Right lobe of liver (tissue), 6 donors: ENCODE data around the gene CALHM3. TPM values are rescaled to one million over a fixed set of nuclear protein-coding genes. Genes with fewer than 3 reads are reported as not detected.

ENCODE experiments used
- ATAC-seq, 4 donors: fragments of 200-7000 bp; cut with Tn5 transposase; one replicate each; pipeline ENCODE4 v1.9.1; 2020; ENCODE audit warnings: mild to moderate bottlenecking in 4 of 4, moderate library complexity in 4 of 4
- DNase-seq, 3 donors: peaks; one replicate each; pipeline ENCODE4 v3.0.0-alpha.2; 2020
- H3K27ac ChIP-seq, 3 donors: fragments of 200-600 bp; one replicate each; pipeline ENCODE4 v1.8.0; 2022
- H3K27me3 ChIP-seq, 2 donors: fragments of 200-600 bp; one replicate each; pipeline ENCODE4 v1.8.0; 2022
- H3K36me3 ChIP-seq, 4 donors: fragments of 200-600 bp; sonication (generic) in 1 of 4; one replicate each; pipeline versions ENCODE4 v1.5.1 to v1.8.0; 2017 to 2022; ENCODE audit warnings: control low read depth in 1 of 4
- H3K4me1 ChIP-seq, 4 donors: fragments of 200-600 bp; sonication (generic) in 1 of 4; one replicate each; pipeline versions ENCODE4 v1.5.1 to v1.8.0; 2017 to 2022; ENCODE audit warnings: control low read depth in 1 of 4
- H3K4me3 ChIP-seq, 3 donors: fragments of 200-600 bp; one replicate each; pipeline ENCODE4 v1.8.0; 2022
- H3K9me3 ChIP-seq, 4 donors: fragments of 200-600 bp; sonication (generic) in 1 of 4; one replicate each; pipeline versions ENCODE4 v1.5.1 to v1.8.0; 2017 to 2022; ENCODE audit warnings: control low read depth in 1 of 4
- CTCF ChIP-seq, 4 donors: fragments of 200-600 bp in 3 of 4; fragments of 450-650 bp in 1 of 4; IDR thresholded peaks; one replicate each; pipeline versions ENCODE4 v1.5.1 to v1.8.0; 2016 to 2022; ENCODE audit warnings: antibody characterized with exemption in 4 of 4, mild to moderate bottlenecking in 2 of 4
- POLR2A ChIP-seq: fragments of 450-650 bp; IDR thresholded peaks from one replicate; pipeline ENCODE4 v1.6.1; 2017; ENCODE audit warnings: antibody characterized with exemption, mild to moderate bottlenecking
- WGBS: methylation state at CpG from one replicate; pipeline ENCODE4 v1.1.6; 2018; ENCODE audit warnings: low coverage, low lambda C conversion rate; ENCODE audit not compliant: insufficient coverage; ENCODE audit errors: missing lambda C conversion rate; 5-methylcytosine and 5-hydroxymethylcytosine counted together
- intact Hi-C, 2 donors: fragments of 100-400 bp; cut with DNase I; formaldehyde crosslinking; loops; one replicate each; pipeline versions ENCODE4 v1.11.2 to v1.14.1; 2022
- total RNA-seq, 6 experiments: library from RNA; depleted of rRNA in 2 of 6; stranded (reverse); fragments of >200 nt in 2 of 6; fragmentation: NEBNext Ultra II Directional in 3 of 6; extraction: Animal tissue kit (Norgen Biotek cat#: 25700) in 3 of 6; gene quantifications; one replicate each; pipeline versions ENCODE4 v1.1.0 to v1.2.4, GENCODE V29; 2016 to 2023
- donor health status: DM: no; HTN: yes; CAD: no.
- donor health status: DM: no; HTN: no; CAD: no.
- donor health status: DM: no; HTN: no; CAD: no.
- donor health status: DM: no; HTN: yes; CAD: no.
- donor health status: DM: no; HTN: yes; CAD: no.

CALHM3 gene
- total RNA-seq, 6 experiments from 2014 or later, result not detected

GRCh38 chr10:103512591-103513379, 33.7 kb upstream of the CALHM3 start:
- Histone ChIP-seq H3K4me1 (no peaks in the 10 kb centered on the region), H3K36me3 (no peaks in the 10 kb centered on the region), H3K27me3 (no peaks in the 10 kb centered on the region), H3K4me3 (no peak overlapping the region), H3K9me3 (no peaks in the 10 kb centered on the region), H3K27ac (no peak overlapping the region)
- TF ChIP-seq POLR2A (no peak), CTCF (IDR thresholded peaks at IDR 0.05) (no peak)
- no peak for DNase-seq
- WGBS, result 75% methylated on average over 12 of the region's 13 CpGs
- intact Hi-C loops, result no loop called here
- peak in 2 of 4 donors; percentile 10 to 39 for ATAC-seq

GRCh38 chr10:103512166-103512565, 33.1 kb upstream of the CALHM3 start:
- Histone ChIP-seq H3K27me3 (no peaks in the 10 kb centered on the region), H3K9me3 (no peaks in the 10 kb centered on the region), H3K4me3 (no peak overlapping the region), H3K36me3 (no peaks in the 10 kb centered on the region), H3K27ac (no peak overlapping the region), H3K4me1 (no peaks in the 10 kb centered on the region)
- TF ChIP-seq POLR2A (no peak), CTCF (IDR thresholded peaks at IDR 0.05) (no peak)
- ATAC-seq (no peak), DNase-seq (no peak)
- intact Hi-C loops, result no loop called here

DNA sequence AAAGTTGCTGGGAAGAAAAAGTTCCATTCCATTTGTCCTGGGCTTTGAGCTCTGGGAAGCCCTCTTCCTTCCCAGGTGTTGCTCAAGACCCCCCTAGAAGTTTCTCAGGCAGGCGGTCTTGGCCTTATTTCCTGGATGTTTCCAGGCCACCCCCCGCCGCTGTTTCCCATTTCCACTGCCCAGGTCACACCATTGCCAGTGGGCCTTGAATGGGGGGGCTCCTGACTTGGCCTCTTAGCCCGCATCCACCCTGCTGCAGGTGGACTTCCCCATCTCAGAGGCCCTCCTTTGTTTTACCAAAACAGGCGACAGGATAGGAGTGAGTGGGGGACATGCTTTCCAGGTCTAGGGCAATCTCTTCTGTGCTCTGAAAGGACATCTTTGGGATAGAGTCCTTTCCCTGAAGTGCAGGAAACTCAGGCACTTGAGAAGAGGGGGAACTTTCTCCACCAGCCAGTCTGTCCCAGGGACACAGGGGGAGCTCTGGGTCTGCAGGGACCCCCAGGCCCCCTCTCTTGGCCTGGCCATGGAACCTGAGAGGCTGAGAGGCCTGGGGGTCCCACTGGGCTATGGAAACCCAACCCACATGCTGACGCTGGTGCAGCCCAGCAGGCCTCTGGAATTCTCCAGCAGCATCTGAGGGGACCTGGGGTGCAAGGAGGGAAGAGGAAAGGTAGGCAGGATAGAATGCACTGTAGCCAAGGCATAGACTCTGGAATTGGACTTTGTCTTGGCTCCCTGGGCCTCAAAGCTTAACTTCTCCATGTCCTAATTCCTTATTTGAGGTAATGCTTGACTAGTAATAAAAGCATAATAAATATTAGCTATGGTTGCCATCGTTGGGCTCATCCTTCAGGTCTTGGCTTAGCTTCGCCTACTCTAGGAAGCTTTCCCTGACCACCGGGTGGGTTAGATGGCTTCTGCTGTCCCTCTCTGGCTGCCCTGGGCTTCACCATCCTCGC, 32.0 kb upstream of the CALHM3 start:
- no peak for TF ChIP-seq POLR2A
- no peak for TF ChIP-seq CTCF (IDR thresholded peaks at IDR 0.05)
- H3K36me3 ChIP-seq, result no peaks in the 10 kb centered on the region
- no peak for DNase-seq
- no peak for ATAC-seq
- no peaks in the 10 kb centered on the region for H3K4me1 ChIP-seq
- intact Hi-C loops, result no loop called here
- no peaks in the 10 kb centered on the region for H3K9me3 ChIP-seq
- H3K4me3 ChIP-seq, result no peak overlapping the region
- H3K27me3 ChIP-seq, result no peaks in the 10 kb centered on the region
- WGBS, result 75% methylated on average over 5 of the region's 10 CpGs
- no peak overlapping the region for H3K27ac ChIP-seq

GRCh38 chr10:103510046-103510685, 31.1 kb upstream of the CALHM3 start:
- DNase-seq (no peak), ATAC-seq (no peak)
- Histone ChIP-seq H3K9me3 (no peaks in the 10 kb centered on the region), H3K27ac (no peak overlapping the region), H3K4me3 (no peak overlapping the region), H3K4me1 (no peaks in the 10 kb centered on the region), H3K36me3 (no peaks in the 10 kb centered on the region), H3K27me3 (no peaks in the 10 kb centered on the region)
- intact Hi-C loops, result no loop called here
- no CpG with 5 or more reads among the region's 8 CpGs for WGBS
- TF ChIP-seq CTCF (IDR thresholded peaks at IDR 0.05) (no peak), POLR2A (no peak)
